Measurements from ENCODE around the gene EMSY.

- TF ChIP-seq CTCF (IDR thresholded peaks at IDR 0.05) (no peak), POLR2A (IDR thresholded peaks at IDR 0.05) (no peak)
Observed at GRCh38 chr11:76602431-76602861, 157.6 kb downstream of the EMSY start.

Data from adrenal gland (tissue), 5 donors.